AG04449 (cell line): ENCODE data around the gene PLCD3.
A peak's percentile ranks its signal among the peaks of the same experiment; 100 is the strongest.

Experiments used
- CTCF ChIA-PET: fragments of 350-600 bp; formaldehyde crosslinking; extraction: SDS; loops from one replicate; lab custom pipeline; 2021; ENCODE audit warnings: antibody characterized with exemption; lab: Yijun Ruan, JAX
- POLR2A ChIA-PET: fragments of 400-600, 350-600 bp; formaldehyde crosslinking; extraction: SDS; loops from one replicate; lab custom pipeline; 2020; ENCODE audit warnings: antibody characterized with exemption, inconsistent platforms; lab: Yijun Ruan, JAX
- DNase-seq: peaks from one replicate; pipeline ENCODE4 v3.0.0-alpha.2; 2010; ENCODE audit warnings: low read depth, low spot score
- H3K4me3 ChIP-seq: 2 replicates; pipeline ENCODE4 v1.5.1; 2011; ENCODE audit warnings: low read depth, mild to moderate bottlenecking, control low read depth, low read length
- CTCF ChIP-seq: IDR thresholded peaks from one replicate; pipeline ENCODE4 v1.5.1; 2011; ENCODE audit warnings: mild to moderate bottlenecking, moderate library complexity, low read length, control low read depth, inconsistent platforms; ENCODE audit not compliant: insufficient read depth; ENCODE audit errors: missing control alignments

Gene PLCD3

GRCh38 chr17:45086865-45087503 lies 45.3 kb downstream of the PLCD3 start:
- no peak for DNase-seq
- H3K4me3 ChIP-seq: no peak overlapping the region
- ChIA-PET CTCF (interaction anchor here (0.8 to 4.1 kb wide), 6 partner anchors 9 to 166 kb away, joined by 3 to 21 read pairs (median 12); partner anchors contain the start of genes ACBD4 and PLCD3), POLR2A (no interaction called here)
- TF ChIP-seq CTCF: no peak

- no peak overlapping the region for H3K4me3 ChIP-seq
- DNase-seq: no peak
- ChIA-PET POLR2A (no interaction called here), CTCF (interaction anchor here (3.0 to 4.1 kb wide), 3 partner anchors 10 to 49 kb away, joined by 10 to 21 read pairs (median 16); partner anchors contain the start of gene ACBD4)
- no peak for TF ChIP-seq CTCF
Observed at GRCh38 chr17:45086391-45086790, 45.9 kb downstream of the PLCD3 start.

GRCh38 chr17:45081047-45081703 lies 51.1 kb downstream of the PLCD3 start:
- DNase-seq: no peak
- CTCF ChIA-PET: interaction anchor here (1.3 to 1.5 kb wide), 4 partner anchors 15 to 59 kb away, joined by 3 to 7 read pairs (median 4); partner anchors contain the start of gene ACBD4
- TF ChIP-seq CTCF: no peak
- POLR2A ChIA-PET: no interaction called here
- no peak overlapping the region for H3K4me3 ChIP-seq

- POLR2A ChIA-PET: no interaction called here
- CTCF ChIA-PET: interaction anchor here (0.7 to 0.9 kb wide), 3 partner anchors 21 to 157 kb away, joined by 3 to 4 read pairs (median 3); no protein-coding TSS in a partner anchor
- TF ChIP-seq CTCF: no peak
- no peak for DNase-seq
- H3K4me3 ChIP-seq: no peak overlapping the region
Observed at GRCh38 chr17:45077643-45078042, 54.7 kb downstream of the PLCD3 start.

- TF ChIP-seq CTCF: no peak
- CTCF ChIA-PET: interaction anchor here (0.9 to 5.7 kb wide), 5 partner anchors 10 to 24 kb away, joined by 3 to 31 read pairs (median 5); no protein-coding TSS in a partner anchor
- H3K4me3 ChIP-seq: no peak overlapping the region
- DNase-seq: peak; percentile 77
- POLR2A ChIA-PET: interaction anchor here (0.7 to 1.4 kb wide), 3 partner anchors 12 to 122 kb away, joined by 3 to 7 read pairs (median 3); partner anchors contain the start of genes HEXIM1 and NMT1
Observed at GRCh38 chr17:45073414-45074070, 58.8 kb downstream of the PLCD3 start.
